ENCODE results near the gene GAS7. TPM values are rescaled to one million over a fixed set of nuclear protein-coding genes. Genes with fewer than 3 reads are reported as not detected.

The GAS7 gene
- total RNA-seq, 1 experiment from 2014 or later = 4.1 TPM

- H3K27ac ChIP-seq (ENCODE audit: low read depth, low read length) = no peak overlapping the region
- H3K27me3 ChIP-seq (ENCODE audit: insufficient read depth, low read length) = no peaks in the 10 kb centered on the region; the same call in 1 of the 2 replicates
- H3K9me3 ChIP-seq (ENCODE audit: control insufficient read depth in 1 of 2, insufficient read depth in 1 of 2, low read depth in 1 of 2, low read length in 2 of 2) = no peaks in the 10 kb centered on the region
- H3K79me2 ChIP-seq (ENCODE audit: insufficient read depth, low read length) = no peaks in the 10 kb centered on the region
- ATAC-seq (no peak), DNase-seq (ENCODE audit: low read depth, low spot score) (no peak)
- H3K9ac ChIP-seq (ENCODE audit: low read length) = no peak overlapping the region
- H4K20me1 ChIP-seq (ENCODE audit: insufficient read depth) = no peaks in the 10 kb centered on the region
- H2AFZ ChIP-seq (ENCODE audit: low read depth, low read length, poor library complexity, severe bottlenecking) = no peak overlapping the region
- no peaks in the 10 kb centered on the region for H3K4me1 ChIP-seq (ENCODE audit: control insufficient read depth in 1 of 2, insufficient read depth in 2 of 2, low read length in 2 of 2)
- intact Hi-C loops (cut with micrococcal nuclease) = no loop called here
- BruUV-seq (replicated peaks) = no TSS peak
- TF ChIP-seq ZFX (IDR thresholded peaks at IDR 0.05) = no peak
- no peak for TF ChIP-seq REST (IDR thresholded peaks at IDR 0.05; ENCODE audit: low read depth)
- no peak for TF ChIP-seq SP1 (IDR thresholded peaks at IDR 0.05; ENCODE audit: low read depth)
- no peak for TF ChIP-seq ZBTB33 (IDR thresholded peaks at IDR 0.05; ENCODE audit: extremely low read depth, insufficient replicate concordance, low read length)
- no peak for TF ChIP-seq RAD21 (IDR thresholded peaks at IDR 0.05; ENCODE audit: low read depth)
- no peak for TF ChIP-seq TCF7L2 (IDR thresholded peaks at IDR 0.05; ENCODE audit: borderline replicate concordance, extremely low read depth, insufficient read depth, insufficient read length)
- RAD21 ChIA-PET (ENCODE audit: low non-redundant PET in 1 of 2, low total read pairs in 2 of 2, uncharacterized antibody in 2 of 2, unreplicated experiment in 2 of 2) = no interaction called here
- H3K36me3 ChIP-seq (ENCODE audit: control insufficient read depth in 1 of 2, insufficient read depth in 2 of 2, low read length in 2 of 2) = no peaks in the 10 kb centered on the region
- CTCF ChIA-PET = no interaction called here
- no peak overlapping the region for H3K4me2 ChIP-seq (ENCODE audit: low read length)
- POLR2A ChIA-PET = no interaction called here
- H3K4me3 ChIP-seq (replicated peaks in 1 of 2; ENCODE audit: low read depth in 1 of 2, low read length in 2 of 2) = no peak overlapping the region
- H3K9me2 ChIP-seq (ENCODE audit: insufficient read depth) = no peaks in the 10 kb centered on the region
Measured at GRCh38 chr17:10051112-10051511, 147.3 kb downstream of the GAS7 start.

All from HCT116 (cell line).